Stimulated activated CD4-positive, alpha-beta T cell treated with anti-CD3 and anti-CD28 coated beads, Interleukin-4, amount 100 ng/mL, for 24 hours (primary cell): ENCODE data around the gene ALKBH7.
A peak's percentile ranks its signal among the peaks of the same experiment; 100 is the strongest.
"Not testable (repeated sequence)": the region's sequence is repeated elsewhere in the genome, so short reads cannot be mapped to it uniquely, and the experiment has no call there.

Experiments
- DNase-seq: peaks from one replicate; pipeline ENCODE4 v3.0.0-alpha.2; 2020

The ALKBH7 gene

DNA sequence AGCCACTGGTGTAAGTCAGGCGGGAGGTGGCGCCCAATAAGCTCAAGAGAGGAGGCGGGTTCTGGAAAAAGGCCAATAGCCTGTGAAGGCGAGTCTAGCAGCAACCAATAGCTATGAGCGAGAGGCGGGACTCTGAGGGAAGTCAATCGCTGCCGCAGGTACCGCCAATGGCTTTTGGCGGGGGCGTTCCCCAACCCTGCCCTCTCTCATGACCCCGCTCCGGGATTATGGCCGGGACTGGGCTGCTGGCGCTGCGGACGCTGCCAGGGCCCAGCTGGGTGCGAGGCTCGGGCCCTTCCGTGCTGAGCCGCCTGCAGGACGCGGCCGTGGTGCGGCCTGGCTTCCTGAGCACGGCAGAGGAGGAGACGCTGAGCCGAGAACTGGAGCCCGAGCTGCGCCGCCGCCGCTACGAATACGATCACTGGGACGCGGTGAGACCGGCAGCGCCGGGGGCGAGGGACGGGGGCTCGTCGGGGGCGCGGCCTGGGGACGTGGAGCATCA, at the start of gene ALKBH7:
ALKBH7 (plus strand) TSS at position 201 of the 502 bp plus-strand sequence; CDS start at position 228, 27 bp downstream.
- peak; percentile 99 for DNase-seq

GRCh38 chr19:6324757-6325156, 47.8 kb upstream of the ALKBH7 start:
- no peak for DNase-seq

DNA sequence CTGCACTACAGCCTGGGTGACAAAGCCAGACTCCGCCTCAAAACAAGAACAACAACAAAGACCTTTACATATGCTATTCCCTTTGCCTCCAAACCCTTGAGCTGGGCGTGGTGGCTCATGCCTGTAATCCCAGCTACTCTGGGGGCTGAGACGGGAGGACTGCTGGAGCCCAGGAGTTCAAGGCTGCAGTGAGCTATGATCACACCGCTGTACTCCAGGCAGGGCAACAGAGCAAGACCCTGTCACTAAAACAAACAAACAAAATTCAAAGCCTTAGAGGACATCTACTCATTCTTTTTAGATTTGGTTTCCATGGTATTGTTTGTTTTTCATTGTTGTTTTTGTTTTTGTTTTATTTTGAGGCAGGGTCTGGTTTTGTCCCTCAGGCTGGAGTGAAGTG, 47.0 kb upstream of the ALKBH7 start:
- no peak for DNase-seq

- no peak for DNase-seq
Measured at GRCh38 chr19:6326815-6327214, 45.8 kb upstream of the ALKBH7 start.

- DNase-seq: no peak
Measured at GRCh38 chr19:6333439-6333838, 39.2 kb upstream of the ALKBH7 start, which contains the start of gene ACER1. ACER1 (minus strand) TSS chr19:6333612; CDS start chr19:6333551, 61 bp downstream.

GRCh38 chr19:6334490-6335285, 37.9 kb upstream of the ALKBH7 start:
- DNase-seq: no peak

GRCh38 chr19:6340493-6341201, 31.9 kb upstream of the ALKBH7 start:
- no peak for DNase-seq

- DNase-seq: no peak
Measured at GRCh38 chr19:6343462-6343861, 29.1 kb upstream of the ALKBH7 start.

- not testable (repeated sequence) for DNase-seq
Measured at GRCh38 chr19:6349271-6349670, 23.3 kb upstream of the ALKBH7 start.

DNA sequence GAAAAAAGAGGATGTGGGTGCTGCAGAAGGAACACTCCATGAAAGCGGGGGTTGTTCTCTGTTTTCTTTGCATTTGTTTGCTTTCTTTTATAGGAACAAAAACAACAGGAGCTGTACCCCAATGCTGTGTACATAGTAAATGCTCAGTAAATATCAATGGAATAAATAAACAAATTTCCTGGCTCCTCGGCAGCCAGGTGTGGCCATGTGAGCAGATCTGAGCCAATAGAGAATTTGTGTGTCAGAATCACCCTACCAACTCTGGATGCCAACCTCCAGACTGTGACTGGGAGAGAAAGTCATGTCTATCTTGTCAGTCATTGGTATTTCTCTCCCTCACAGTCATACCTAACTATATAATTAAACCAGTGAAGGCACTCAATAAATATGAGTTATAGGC, 21.9 kb upstream of the ALKBH7 start:
- no peak for DNase-seq

- DNase-seq: no peak
Measured at GRCh38 chr19:6352381-6353165, 20.0 kb upstream of the ALKBH7 start.

DNA sequence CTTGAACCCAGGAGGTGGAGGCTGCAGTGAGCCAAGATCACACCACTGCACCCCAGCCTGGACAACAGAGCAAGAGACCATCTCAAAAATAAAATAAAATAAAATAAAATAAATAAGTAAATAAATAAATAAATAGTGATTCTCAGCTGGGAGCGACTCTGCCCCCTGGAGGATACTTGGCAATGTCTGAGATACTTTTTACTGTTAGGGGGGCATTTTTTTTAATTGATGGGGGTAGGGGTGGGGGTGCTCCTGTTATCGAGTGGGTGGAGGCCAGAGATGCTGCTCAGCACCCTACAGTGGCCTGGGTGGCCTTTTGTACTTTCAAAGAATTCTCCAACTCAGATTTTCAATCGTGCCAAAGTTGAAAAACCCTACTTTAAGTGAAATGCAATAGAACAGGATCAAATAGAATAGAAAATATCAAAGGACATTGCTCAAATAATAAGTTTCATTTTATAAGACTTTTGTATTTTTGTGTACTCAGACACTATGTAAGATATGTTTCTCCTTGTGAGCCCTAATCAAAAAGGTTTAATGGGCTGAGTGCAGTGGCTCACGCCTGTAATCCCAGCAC, 18.4 kb upstream of the ALKBH7 start:
- DNase-seq: no peak

DNA sequence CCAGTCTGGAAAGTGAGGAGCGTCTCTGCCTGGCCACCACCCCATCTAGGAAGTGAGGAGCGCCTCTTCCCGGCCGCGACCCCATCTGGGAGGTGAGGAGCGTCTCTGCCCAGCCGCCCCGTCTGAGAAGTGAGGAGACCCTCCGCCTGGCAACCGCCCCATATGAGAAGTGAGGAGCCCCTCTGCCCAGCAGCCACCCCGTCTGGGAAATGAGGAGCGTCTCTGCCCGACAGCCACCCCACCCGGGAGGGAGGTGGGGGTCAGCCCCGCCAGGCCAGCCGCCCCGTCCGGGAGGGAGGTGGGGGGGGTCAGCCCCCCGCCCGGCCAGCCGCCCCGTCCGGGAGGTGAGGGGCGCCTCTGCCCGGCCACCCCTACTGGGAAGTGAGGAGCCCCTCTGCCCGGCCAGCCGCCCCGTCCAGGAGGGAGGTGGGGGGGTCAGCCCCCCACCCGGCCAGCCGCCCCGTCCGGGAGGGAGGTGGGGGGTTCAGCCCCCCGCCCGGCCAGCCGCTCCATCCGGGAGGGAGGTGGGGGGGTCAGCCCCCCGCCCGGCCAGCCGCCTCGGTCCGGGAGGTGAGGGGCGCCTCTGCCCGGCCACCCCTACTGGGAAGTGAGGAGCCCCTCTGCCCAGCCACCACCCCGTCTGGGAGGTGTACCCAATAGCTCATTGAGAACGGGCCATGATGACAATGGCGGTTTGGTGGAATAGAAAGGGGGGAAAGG, 17.1 kb upstream of the ALKBH7 start:
- not testable (repeated sequence) for DNase-seq

DNA sequence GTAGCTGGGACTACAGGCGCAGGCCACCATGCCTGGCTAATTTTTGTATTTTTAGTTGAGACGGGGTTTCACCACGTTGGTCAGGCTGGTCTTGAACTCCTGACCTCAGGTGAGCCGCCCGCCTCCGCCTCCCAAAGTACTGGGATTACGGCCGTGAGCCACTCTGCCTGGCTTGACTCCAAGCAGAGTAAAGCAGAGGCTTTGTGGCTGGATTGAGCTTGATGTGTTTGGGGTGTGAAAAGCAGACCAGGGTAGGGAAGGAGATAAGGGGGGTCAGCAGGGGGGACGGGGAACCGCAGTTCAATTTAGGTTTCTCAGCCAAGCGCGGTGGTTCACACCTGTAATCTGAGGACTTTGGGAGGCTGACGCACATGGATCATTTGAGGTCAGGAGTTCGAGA, 15.4 kb upstream of the ALKBH7 start:
- DNase-seq: no peak

DNA sequence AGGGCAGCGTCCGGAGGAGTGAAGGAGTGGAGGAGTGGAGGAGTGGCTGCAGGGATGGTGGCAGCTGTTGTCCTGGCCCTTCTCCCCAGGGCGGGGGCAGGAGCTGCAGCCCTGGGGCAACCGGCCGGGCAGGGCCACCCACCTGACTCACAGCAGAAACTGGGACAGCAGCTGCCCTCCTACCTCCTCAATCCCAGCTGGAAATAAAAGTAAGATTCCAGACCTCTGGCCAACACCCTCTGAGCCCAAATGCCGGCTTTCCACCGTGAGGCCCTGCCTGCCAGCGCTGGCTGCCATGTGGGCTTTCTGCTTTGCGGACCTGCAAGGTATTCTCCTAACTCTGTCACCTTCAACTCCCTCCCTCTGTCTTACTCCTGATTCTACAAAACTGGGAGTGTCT, 14.6 kb upstream of the ALKBH7 start:
- DNase-seq: no peak

DNA sequence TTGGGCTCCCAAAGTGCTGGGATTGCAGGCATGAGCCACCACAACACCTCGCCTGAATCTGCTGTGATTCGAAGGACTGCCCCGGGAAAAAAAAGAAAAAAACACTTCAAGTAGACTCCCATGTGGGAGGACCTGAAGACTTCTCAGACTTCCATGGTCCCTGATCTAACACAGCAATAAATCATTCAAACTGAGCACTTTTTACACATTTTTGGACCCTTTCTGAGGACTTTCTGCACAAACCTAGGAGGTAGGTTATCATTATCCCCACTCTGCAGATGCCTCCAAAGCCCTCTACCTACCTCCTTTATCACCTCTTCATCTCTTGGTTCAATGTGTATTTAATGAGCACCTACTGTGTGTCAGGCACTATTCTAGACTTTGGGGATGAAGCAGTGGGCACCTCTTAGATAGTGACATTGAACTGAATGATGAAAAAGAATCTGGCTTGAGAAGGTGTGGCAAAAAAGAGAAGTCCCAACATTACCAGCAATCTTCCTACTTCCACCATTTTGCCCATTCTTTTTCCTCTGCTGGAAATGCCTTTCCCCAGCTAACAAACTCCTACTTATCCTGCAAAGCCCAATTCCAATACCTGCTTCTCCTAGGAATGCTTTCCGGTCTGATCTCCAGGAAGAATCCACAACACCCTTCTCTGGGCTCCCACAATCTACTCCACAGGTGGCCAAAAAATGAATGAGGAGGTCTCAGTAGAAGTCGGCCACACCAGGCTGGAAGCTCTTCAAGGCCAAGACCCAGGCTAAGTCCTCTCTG, 12.8 kb upstream of the ALKBH7 start:
- no peak for DNase-seq

DNA sequence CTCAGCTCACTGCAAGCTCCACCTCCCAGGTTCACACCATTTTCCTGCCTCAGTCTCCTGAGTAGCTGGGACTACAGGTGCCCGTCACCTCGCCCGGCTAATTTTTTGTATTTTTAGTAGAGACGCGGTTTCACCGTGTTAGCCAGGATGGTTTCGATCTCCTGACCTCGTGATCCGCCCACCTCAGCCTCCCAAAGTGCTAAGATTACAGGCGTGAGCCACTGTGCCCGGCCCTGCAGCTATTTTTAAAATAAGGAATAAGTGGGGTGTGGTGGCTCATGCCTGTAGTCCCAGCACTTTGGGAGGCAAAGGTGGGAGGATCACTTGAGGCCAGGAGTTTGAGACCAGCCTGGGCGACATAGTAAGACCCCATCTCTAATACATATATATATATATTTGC, 12.1 kb upstream of the ALKBH7 start:
- DNase-seq: not testable (repeated sequence)

DNA sequence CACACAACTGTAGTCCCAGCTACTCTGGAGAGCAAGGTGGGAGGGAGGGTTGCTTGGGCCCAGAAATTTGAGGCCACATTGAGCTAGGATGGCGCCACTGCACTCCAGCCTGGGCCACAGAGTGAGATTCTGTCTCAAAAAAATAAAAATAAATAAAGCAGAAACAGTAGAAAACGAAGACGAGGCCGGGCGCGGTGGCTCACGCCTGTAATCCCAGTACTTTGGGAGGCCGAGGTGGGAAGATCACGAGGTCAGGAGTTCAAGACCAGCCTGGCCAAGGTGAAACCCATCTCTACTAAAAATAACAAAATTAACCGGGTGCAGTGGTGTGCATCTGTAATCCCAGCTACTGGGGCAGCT, 11.8 kb upstream of the ALKBH7 start:
- DNase-seq: not testable (repeated sequence)

GRCh38 chr19:6362027-6362350, 10.6 kb upstream of the ALKBH7 start:
- no peak for DNase-seq

DNA sequence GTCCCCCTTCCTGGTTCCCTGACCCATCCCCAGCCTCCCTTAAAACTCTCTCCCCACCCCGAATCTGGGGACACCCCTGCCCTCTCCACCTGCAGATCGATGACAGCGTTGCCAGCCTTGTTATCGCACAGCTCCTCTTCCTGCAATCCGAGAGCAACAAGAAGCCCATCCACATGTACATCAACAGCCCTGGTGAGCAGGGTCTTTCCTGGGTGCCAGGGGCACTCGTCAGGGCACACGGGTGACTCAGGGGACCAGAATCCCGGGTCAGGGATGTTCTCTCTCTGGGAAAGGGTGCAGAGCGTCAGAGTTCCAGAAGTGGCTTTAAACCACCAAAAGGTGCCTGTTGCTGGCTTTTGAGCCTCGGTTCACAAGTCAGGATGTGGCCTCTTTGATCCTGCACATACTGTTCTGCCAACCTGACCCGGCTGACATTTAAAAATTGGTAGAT, 10.2 kb upstream of the ALKBH7 start:
- DNase-seq: peak; percentile 35

GRCh38 chr19:6364353-6364752, 8.2 kb upstream of the ALKBH7 start:
- DNase-seq: no peak
